ENCODE results near the gene HS2ST1. TPM values are rescaled to one million over a fixed set of nuclear protein-coding genes. Genes with fewer than 3 reads are reported as not detected.
"Not testable (repeated sequence)": the region's sequence is repeated elsewhere in the genome, so short reads cannot be mapped to it uniquely, and the experiment has no call there.

HS2ST1 gene
- polyA plus RNA-seq, 1 donor (not counting 4 experiments of a cell fraction or from before 2014, with no cell fraction given) = 18.7 TPM

DNA sequence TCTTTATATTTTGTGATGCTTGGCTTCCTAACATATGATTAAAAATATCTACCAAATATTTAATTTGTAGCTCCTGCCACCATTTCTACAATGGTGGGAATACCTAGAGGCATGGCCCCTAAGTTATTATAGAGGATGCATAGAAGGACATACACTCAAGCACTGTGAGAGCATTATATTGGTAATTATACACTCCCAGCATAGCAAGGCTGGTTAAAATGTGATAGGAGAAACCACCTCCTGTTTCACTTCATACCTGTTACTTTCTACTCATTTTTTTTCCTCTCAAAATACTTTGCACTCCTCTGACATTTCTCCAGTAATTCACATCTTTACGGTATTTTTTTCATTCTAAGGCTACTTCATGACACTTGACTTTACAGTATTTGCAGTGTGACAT lies 92.9 kb downstream of the HS2ST1 start:
- FAIRE-seq (no peak), DNase-seq (ENCODE audit: low read depth, low spot score) (no peak)
- no peaks in the 10 kb centered on the region for H3K9me3 ChIP-seq (ENCODE audit: control insufficient read depth, low read depth, low read length)
- TF ChIP-seq, protein P1, sequence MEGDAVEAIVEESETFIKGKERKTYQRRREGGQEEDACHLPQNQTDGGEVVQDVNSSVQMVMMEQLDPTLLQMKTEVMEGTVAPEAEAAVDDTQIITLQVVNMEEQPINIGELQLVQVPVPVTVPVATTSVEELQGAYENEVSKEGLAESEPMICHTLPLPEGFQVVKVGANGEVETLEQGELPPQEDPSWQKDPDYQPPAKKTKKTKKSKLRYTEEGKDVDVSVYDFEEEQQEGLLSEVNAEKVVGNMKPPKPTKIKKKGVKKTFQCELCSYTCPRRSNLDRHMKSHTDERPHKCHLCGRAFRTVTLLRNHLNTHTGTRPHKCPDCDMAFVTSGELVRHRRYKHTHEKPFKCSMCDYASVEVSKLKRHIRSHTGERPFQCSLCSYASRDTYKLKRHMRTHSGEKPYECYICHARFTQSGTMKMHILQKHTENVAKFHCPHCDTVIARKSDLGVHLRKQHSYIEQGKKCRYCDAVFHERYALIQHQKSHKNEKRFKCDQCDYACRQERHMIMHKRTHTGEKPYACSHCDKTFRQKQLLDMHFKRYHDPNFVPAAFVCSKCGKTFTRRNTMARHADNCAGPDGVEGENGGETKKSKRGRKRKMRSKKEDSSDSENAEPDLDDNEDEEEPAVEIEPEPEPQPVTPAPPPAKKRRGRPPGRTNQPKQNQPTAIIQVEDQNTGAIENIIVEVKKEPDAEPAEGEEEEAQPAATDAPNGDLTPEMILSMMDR (optimal IDR thresholded peaks at IDR 0.05 in 1 of 3, IDR thresholded peaks at IDR 0.05 in 1 of 3, conservative IDR thresholded peaks at IDR 0.05 in 1 of 3; ENCODE audit: extremely low read depth in 1 of 3, insufficient read depth in 2 of 3, low read length in 3 of 3) = no peak
- TF ChIP-seq EZH2 (IDR thresholded peaks at IDR 0.05; ENCODE audit: low read length) = no peak
- H3K27me3 ChIP-seq (ENCODE audit: control insufficient read depth, extremely low read depth, insufficient read depth, low read length) = no peaks in the 10 kb centered on the region
- no peak overlapping the region for H3K9ac ChIP-seq (ENCODE audit: control insufficient read depth, extremely low read depth, insufficient read depth, low read length)
- no peaks in the 10 kb centered on the region for H3K4me1 ChIP-seq (ENCODE audit: control insufficient read depth, extremely low read depth, insufficient read depth, low read length)
- no peaks in the 10 kb centered on the region for H4K20me1 ChIP-seq (ENCODE audit: control insufficient read depth, extremely low read depth, insufficient read depth, low read length)
- no peaks in the 10 kb centered on the region for H3K9me1 ChIP-seq (ENCODE audit: control insufficient read depth, extremely low read depth, insufficient read depth, low read length)
- no peaks in the 10 kb centered on the region for H3K36me3 ChIP-seq (ENCODE audit: control insufficient read depth in 2 of 2, extremely low read depth in 1 of 2, insufficient read depth in 2 of 2, low read length in 2 of 2)
- H3K4me2 ChIP-seq (ENCODE audit: control insufficient read depth, extremely low read depth, insufficient read depth, low read depth, low read length) = no peak overlapping the region
- H3K27ac ChIP-seq (ENCODE audit: control insufficient read depth, insufficient read depth, low read length) = no peak overlapping the region
- dilution Hi-C loops (cut with MboI; ENCODE audit: extremely low pct_ligation_motif_present, low sequenced_read_pairs) = no loop called here
- H3K4me3 ChIP-seq (ENCODE audit: control insufficient read depth in 2 of 3, extremely low read depth in 1 of 3, insufficient read depth in 2 of 3, low read depth in 1 of 3, low read length in 3 of 3) = no peak overlapping the region
- H2AFZ ChIP-seq (ENCODE audit: control insufficient read depth, low read length) = no peak overlapping the region
- H3K79me2 ChIP-seq (ENCODE audit: control insufficient read depth, insufficient read depth, low read length) = no peaks in the 10 kb centered on the region

DNA sequence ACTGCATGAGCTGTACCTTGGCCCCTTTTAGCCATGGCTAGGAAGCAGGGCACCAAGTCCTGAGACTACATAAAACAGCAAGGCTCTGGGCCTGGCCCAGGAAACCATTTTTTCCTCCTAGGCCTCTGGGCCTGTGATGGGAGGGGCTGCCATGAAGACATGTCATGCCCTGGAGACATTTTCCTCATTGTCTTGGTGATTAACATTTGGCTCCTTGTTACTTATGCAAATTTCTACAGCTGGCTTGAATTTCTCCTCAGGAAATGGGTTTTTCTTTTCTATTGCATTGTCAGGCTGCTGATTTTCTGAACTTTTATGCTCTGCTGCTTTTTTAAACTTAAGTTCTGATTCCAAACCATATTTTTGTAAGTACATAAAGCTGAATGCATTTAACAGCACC lies 99.0 kb downstream of the HS2ST1 start:
- H2AFZ ChIP-seq (ENCODE audit: control insufficient read depth, low read length); FAIRE-seq; H3K4me3 ChIP-seq (ENCODE audit: control insufficient read depth in 2 of 3, extremely low read depth in 1 of 3, insufficient read depth in 2 of 3, low read depth in 1 of 3, low read length in 3 of 3); H3K4me2 ChIP-seq (ENCODE audit: control insufficient read depth, extremely low read depth, insufficient read depth, low read depth, low read length); H3K27ac ChIP-seq (ENCODE audit: control insufficient read depth, insufficient read depth, low read length); H3K79me2 ChIP-seq (ENCODE audit: control insufficient read depth, insufficient read depth, low read length); H4K20me1 ChIP-seq (ENCODE audit: control insufficient read depth, extremely low read depth, insufficient read depth, low read length); dilution Hi-C loops (cut with MboI; ENCODE audit: extremely low pct_ligation_motif_present, low sequenced_read_pairs); H3K9ac ChIP-seq (ENCODE audit: control insufficient read depth, extremely low read depth, insufficient read depth, low read length); DNase-seq (ENCODE audit: low read depth, low spot score); H3K36me3 ChIP-seq (ENCODE audit: control insufficient read depth in 2 of 2, extremely low read depth in 1 of 2, insufficient read depth in 2 of 2, low read length in 2 of 2); H3K9me3 ChIP-seq (ENCODE audit: control insufficient read depth, low read depth, low read length); H3K4me1 ChIP-seq (ENCODE audit: control insufficient read depth, extremely low read depth, insufficient read depth, low read length); H3K27me3 ChIP-seq (ENCODE audit: control insufficient read depth, extremely low read depth, insufficient read depth, low read length); H3K9me1 ChIP-seq (ENCODE audit: control insufficient read depth, extremely low read depth, insufficient read depth, low read length): not testable (repeated sequence)

DNA sequence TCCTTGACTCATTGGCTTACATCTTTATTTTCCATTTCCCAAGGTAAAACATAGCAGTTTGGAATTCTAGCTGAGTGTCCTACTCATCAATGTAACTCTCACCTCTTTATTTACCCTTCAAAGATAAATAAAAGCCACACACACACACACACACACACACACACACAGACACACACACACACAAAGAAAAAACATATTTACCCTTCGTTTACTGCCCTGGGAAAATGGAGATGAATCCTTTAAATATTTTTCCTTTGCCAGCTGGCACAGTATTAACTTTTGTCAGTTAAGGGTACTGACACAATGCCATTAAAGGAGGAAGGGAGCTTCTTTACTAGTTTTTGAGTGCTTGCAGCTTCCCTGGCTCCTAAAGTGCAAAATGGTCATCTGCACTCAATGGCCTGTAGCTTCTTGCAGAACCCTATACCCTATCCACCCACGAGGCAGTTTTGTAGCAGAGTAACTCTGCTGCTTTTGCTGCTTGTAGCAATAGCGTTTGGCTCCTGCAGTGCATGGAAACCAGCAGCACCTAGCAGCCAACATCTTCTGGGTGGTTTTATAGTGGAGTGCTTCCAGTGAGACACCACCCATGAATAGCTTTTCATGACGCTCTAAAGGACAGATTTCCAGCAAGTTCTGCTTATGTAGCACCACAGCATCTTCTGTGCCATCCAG lies 103.7 kb downstream of the HS2ST1 start:
- TF ChIP-seq, protein P1 (optimal IDR thresholded peaks at IDR 0.05 in 1 of 3, IDR thresholded peaks at IDR 0.05 in 1 of 3, conservative IDR thresholded peaks at IDR 0.05 in 1 of 3; ENCODE audit: extremely low read depth in 1 of 3, insufficient read depth in 2 of 3, low read length in 3 of 3) = no peak
- TF ChIP-seq EZH2 (IDR thresholded peaks at IDR 0.05; ENCODE audit: low read length) = no peak
- Histone ChIP-seq H3K36me3 (ENCODE audit: control insufficient read depth in 2 of 2, extremely low read depth in 1 of 2, insufficient read depth in 2 of 2, low read length in 2 of 2) (no peaks in the 10 kb centered on the region), H2AFZ (ENCODE audit: control insufficient read depth, low read length) (no peak overlapping the region), H3K9me1 (ENCODE audit: control insufficient read depth, extremely low read depth, insufficient read depth, low read length) (no peaks in the 10 kb centered on the region), H3K79me2 (ENCODE audit: control insufficient read depth, insufficient read depth, low read length) (no peaks in the 10 kb centered on the region), H4K20me1 (ENCODE audit: control insufficient read depth, extremely low read depth, insufficient read depth, low read length) (no peaks in the 10 kb centered on the region), H3K4me1 (ENCODE audit: control insufficient read depth, extremely low read depth, insufficient read depth, low read length) (no peaks in the 10 kb centered on the region), H3K4me2 (ENCODE audit: control insufficient read depth, extremely low read depth, insufficient read depth, low read depth, low read length) (no peak overlapping the region), H3K27ac (ENCODE audit: control insufficient read depth, insufficient read depth, low read length) (no peak overlapping the region), H3K27me3 (ENCODE audit: control insufficient read depth, extremely low read depth, insufficient read depth, low read length) (no peaks in the 10 kb centered on the region), H3K9me3 (ENCODE audit: control insufficient read depth, low read depth, low read length) (peaks cover 3% of the 10 kb centered on the region), H3K9ac (ENCODE audit: control insufficient read depth, extremely low read depth, insufficient read depth, low read length) (no peak overlapping the region), H3K4me3 (ENCODE audit: control insufficient read depth in 2 of 3, extremely low read depth in 1 of 3, insufficient read depth in 2 of 3, low read depth in 1 of 3, low read length in 3 of 3) (no peak overlapping the region)
- FAIRE-seq (no peak), DNase-seq (ENCODE audit: low read depth, low spot score) (no peak)
- dilution Hi-C loops (cut with MboI; ENCODE audit: extremely low pct_ligation_motif_present, low sequenced_read_pairs) = no loop called here

All from keratinocyte (primary cell).